Vagina (tissue), 2 donors: Measurements from ENCODE around the gene XYLB. TPM values are rescaled to one million over a fixed set of nuclear protein-coding genes. Genes with fewer than 3 reads are reported as not detected.

Source experiments
- DNase-seq, 2 donors: peaks; one replicate each; pipeline ENCODE4 v3.0.0-alpha.2; 2017; ENCODE audit errors: extremely low spot score in 2 of 2
- H3K27ac ChIP-seq: fragments of 200-600 bp; sonication (generic); one replicate; pipeline ENCODE4 v1.5.1; 2019
- H3K27me3 ChIP-seq: fragments of 200-600 bp; sonication (generic); one replicate; pipeline ENCODE4 v1.5.1; 2019
- H3K36me3 ChIP-seq, 2 donors: fragments of 200-600 bp; sonication (generic); one replicate each; pipeline ENCODE4 v1.5.1; 2017 to 2019
- H3K4me1 ChIP-seq: fragments of 200-600 bp; sonication (generic); one replicate; pipeline ENCODE4 v1.5.1; 2019
- H3K4me3 ChIP-seq, 2 donors: fragments of 200-600 bp; sonication (generic); 1 replicate in 1 of 2; 2 replicates in 1 of 2; pipeline ENCODE4 v1.5.1; 2016 to 2019
- H3K9me3 ChIP-seq: fragments of 200-600 bp; sonication (generic); one replicate; pipeline ENCODE4 v1.5.1; 2019
- CTCF ChIP-seq, 3 experiments: fragments of 450-650 bp in 2 of 3; fragments of 200-600 bp in 1 of 3; sonication (generic) in 1 of 3; IDR thresholded peaks; one replicate each; pipeline ENCODE4 v1.5.1; 2017 to 2019; ENCODE audit warnings: antibody characterized with exemption in 3 of 3, mild to moderate bottlenecking in 2 of 3, moderate library complexity in 2 of 3
- POLR2A ChIP-seq, 2 donors: fragments of 450-650 bp; IDR thresholded peaks; one replicate each; pipeline ENCODE4 v1.6.1; 2017; ENCODE audit warnings: antibody characterized with exemption in 2 of 2, mild to moderate bottlenecking in 2 of 2, moderate library complexity in 2 of 2
- POLR2AphosphoS5 ChIP-seq, 2 donors: sonication (generic); formaldehyde crosslinking; IDR thresholded peaks; one replicate each; pipeline ENCODE4 v1.9.0; 2017; ENCODE audit warnings: antibody characterized with exemption in 2 of 2, mild to moderate bottlenecking in 2 of 2, low read depth in 1 of 2; ENCODE audit not compliant: insufficient read depth in 1 of 2
- intact Hi-C: fragments of 100-400 bp; cut with DNase I; formaldehyde crosslinking; loops from one replicate; pipeline ENCODE4 v1.15.1; 2023
- total RNA-seq: library from RNA; depleted of rRNA; stranded (reverse); fragments of >200 nt; gene quantifications from one replicate; pipeline ENCODE4 v1.2.3, GENCODE V29; 2016

The XYLB gene
- total RNA-seq, 1 donor from 2014 or later, result 3.4 TPM

DNA sequence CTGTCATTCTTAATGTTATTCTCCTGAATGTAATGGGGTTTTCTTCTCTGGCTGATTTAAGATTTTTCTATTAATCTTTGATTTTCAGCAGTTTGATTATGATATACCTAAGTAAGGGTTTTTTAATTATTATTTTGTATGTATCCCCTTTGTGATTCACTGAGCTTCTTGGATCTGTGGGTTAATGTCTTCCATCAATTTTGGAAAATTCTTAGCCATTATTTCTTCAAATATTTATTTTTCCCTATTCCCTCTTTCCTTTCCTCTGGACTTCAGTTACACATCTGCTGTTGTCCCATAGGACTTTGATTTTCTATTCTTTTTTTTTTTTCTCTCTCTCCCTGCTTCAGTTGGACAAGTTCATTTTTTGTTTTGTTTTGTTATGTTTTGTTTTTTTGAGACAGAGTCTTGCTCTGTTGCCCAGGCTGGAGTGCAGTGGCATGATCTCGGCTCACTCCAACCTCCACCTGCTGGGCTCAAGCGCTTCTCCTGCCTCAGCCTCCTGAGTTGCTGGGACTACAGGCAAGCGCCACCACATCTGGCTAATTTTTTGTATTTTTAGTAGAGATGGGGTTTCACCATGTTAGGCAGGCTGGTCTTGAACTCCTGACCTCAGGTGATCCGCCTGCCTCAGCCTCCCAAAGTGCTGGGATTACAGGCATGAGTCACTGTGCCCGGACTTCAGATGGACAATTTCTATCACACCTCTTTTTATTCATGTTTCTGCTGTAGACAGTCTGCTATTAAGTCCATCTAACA lies 40.6 kb downstream of the XYLB start:
- H3K4me3 ChIP-seq, result no peak overlapping the region
- intact Hi-C loops, result no loop called here
- H3K4me1 ChIP-seq, result peaks cover 13% of the 10 kb centered on the region
- TF ChIP-seq POLR2AphosphoS5 (IDR thresholded peaks at IDR 0.05; ENCODE audit: insufficient read depth in 1 of 2, low read depth in 1 of 2) (no peak), POLR2A (IDR thresholded peaks at IDR 0.05) (no peak), CTCF (IDR thresholded peaks at IDR 0.05) (no peak)
- no peaks in the 10 kb centered on the region for H3K36me3 ChIP-seq
- peak in 1 of 2 donors; percentile 12 for DNase-seq
- H3K27me3 ChIP-seq, result no peaks in the 10 kb centered on the region
- no peaks in the 10 kb centered on the region for H3K9me3 ChIP-seq
- H3K27ac ChIP-seq, result no peak overlapping the region

GRCh38 chr3:38387862-38388261 lies 41.3 kb downstream of the XYLB start:
- no peaks in the 10 kb centered on the region for H3K9me3 ChIP-seq
- TF ChIP-seq POLR2AphosphoS5 (IDR thresholded peaks at IDR 0.05; ENCODE audit: insufficient read depth in 1 of 2, low read depth in 1 of 2), result no peak
- no peak for TF ChIP-seq POLR2A (IDR thresholded peaks at IDR 0.05)
- no peak for TF ChIP-seq CTCF (IDR thresholded peaks at IDR 0.05)
- no peaks in the 10 kb centered on the region for H3K36me3 ChIP-seq
- H3K4me1 ChIP-seq, result peaks cover 8% of the 10 kb centered on the region
- no peak overlapping the region for H3K27ac ChIP-seq
- no peak overlapping the region for H3K4me3 ChIP-seq
- intact Hi-C loops, result no loop called here
- no peaks in the 10 kb centered on the region for H3K27me3 ChIP-seq
- no peak for DNase-seq

GRCh38 chr3:38392604-38393163 lies 46.1 kb downstream of the XYLB start:
- Histone ChIP-seq H3K9me3 (no peaks in the 10 kb centered on the region), H3K27me3 (no peaks in the 10 kb centered on the region), H3K4me3 (no peak overlapping the region), H3K36me3 (peaks cover 0 to 20% of the 10 kb centered on the region in 2 donors), H3K27ac (no peak overlapping the region), H3K4me1 (no peaks in the 10 kb centered on the region)
- TF ChIP-seq CTCF (IDR thresholded peaks at IDR 0.05) (no peak), POLR2AphosphoS5 (IDR thresholded peaks at IDR 0.05; ENCODE audit: insufficient read depth in 1 of 2, low read depth in 1 of 2) (no peak), POLR2A (IDR thresholded peaks at IDR 0.05) (no peak)
- no peak for DNase-seq
- intact Hi-C loops, result no loop called here

- DNase-seq, result peak in 1 of 2 donors; percentile 16
- Histone ChIP-seq H3K36me3 (peaks cover 0 to 30% of the 10 kb centered on the region in 2 donors), H3K27ac (no peak overlapping the region), H3K9me3 (no peaks in the 10 kb centered on the region), H3K27me3 (no peaks in the 10 kb centered on the region), H3K4me1 (no peaks in the 10 kb centered on the region), H3K4me3 (no peak overlapping the region)
- intact Hi-C loops, result no loop called here
- TF ChIP-seq CTCF (IDR thresholded peaks at IDR 0.05) (no peak), POLR2AphosphoS5 (IDR thresholded peaks at IDR 0.05; ENCODE audit: insufficient read depth in 1 of 2, low read depth in 1 of 2) (no peak), POLR2A (IDR thresholded peaks at IDR 0.05) (no peak)
These were observed 49.7 kb downstream of the XYLB start for GRCh38 chr3:38396239-38396638.

GRCh38 chr3:38396861-38397260 lies 50.3 kb downstream of the XYLB start:
- TF ChIP-seq POLR2AphosphoS5 (IDR thresholded peaks at IDR 0.05; ENCODE audit: insufficient read depth in 1 of 2, low read depth in 1 of 2) (no peak), POLR2A (IDR thresholded peaks at IDR 0.05) (no peak), CTCF (IDR thresholded peaks at IDR 0.05) (no peak)
- H3K36me3 ChIP-seq, result peaks cover 0 to 34% of the 10 kb centered on the region in 2 donors
- no peak overlapping the region for H3K4me3 ChIP-seq
- peak in 1 of 2 donors; percentile 47 for DNase-seq
- H3K9me3 ChIP-seq, result no peaks in the 10 kb centered on the region
- H3K27me3 ChIP-seq, result no peaks in the 10 kb centered on the region
- intact Hi-C loops, result no loop called here
- no peaks in the 10 kb centered on the region for H3K4me1 ChIP-seq
- H3K27ac ChIP-seq, result no peak overlapping the region
